GM12872 (cell line): Measurements from ENCODE around the gene RBP3.

ENCODE experiments used
- TF ChIP-seq, protein P1 (sequence below): IDR thresholded peaks from 3 replicates; pipeline ENCODE4 v1.5.1; 2011; ENCODE audit warnings: low read depth, mild to moderate bottlenecking, low read length, moderate library complexity; ENCODE audit not compliant: insufficient read depth

Gene RBP3

DNA sequence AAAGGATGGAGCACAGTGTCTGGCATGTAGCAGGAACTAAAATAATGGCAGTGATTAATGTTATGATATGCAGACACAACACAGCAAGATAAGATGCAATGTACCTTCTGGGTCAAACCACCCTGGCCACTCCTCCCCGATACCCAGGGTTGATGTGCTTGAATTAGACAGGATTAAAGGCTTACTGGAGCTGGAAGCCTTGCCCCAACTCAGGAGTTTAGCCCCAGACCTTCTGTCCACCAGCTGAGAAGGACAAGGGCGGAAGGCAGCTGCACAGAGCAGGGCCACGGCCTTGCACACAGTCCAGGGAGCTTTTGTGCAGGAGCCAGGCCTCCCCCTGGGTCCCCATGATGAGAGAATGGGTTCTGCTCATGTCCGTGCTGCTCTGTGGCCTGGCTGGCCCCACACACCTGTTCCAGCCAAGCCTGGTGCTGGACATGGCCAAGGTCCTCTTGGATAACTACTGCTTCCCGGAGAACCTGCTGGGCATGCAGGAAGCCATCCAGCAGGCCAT is at the start of gene RBP3:
Gene RBP3, plus strand, starts transcription at position 226 of the 514 bp plus-strand sequence. Its CDS starts 122 bp downstream, at position 348.
- TF ChIP-seq, protein P1, sequence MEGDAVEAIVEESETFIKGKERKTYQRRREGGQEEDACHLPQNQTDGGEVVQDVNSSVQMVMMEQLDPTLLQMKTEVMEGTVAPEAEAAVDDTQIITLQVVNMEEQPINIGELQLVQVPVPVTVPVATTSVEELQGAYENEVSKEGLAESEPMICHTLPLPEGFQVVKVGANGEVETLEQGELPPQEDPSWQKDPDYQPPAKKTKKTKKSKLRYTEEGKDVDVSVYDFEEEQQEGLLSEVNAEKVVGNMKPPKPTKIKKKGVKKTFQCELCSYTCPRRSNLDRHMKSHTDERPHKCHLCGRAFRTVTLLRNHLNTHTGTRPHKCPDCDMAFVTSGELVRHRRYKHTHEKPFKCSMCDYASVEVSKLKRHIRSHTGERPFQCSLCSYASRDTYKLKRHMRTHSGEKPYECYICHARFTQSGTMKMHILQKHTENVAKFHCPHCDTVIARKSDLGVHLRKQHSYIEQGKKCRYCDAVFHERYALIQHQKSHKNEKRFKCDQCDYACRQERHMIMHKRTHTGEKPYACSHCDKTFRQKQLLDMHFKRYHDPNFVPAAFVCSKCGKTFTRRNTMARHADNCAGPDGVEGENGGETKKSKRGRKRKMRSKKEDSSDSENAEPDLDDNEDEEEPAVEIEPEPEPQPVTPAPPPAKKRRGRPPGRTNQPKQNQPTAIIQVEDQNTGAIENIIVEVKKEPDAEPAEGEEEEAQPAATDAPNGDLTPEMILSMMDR, result no peak

DNA sequence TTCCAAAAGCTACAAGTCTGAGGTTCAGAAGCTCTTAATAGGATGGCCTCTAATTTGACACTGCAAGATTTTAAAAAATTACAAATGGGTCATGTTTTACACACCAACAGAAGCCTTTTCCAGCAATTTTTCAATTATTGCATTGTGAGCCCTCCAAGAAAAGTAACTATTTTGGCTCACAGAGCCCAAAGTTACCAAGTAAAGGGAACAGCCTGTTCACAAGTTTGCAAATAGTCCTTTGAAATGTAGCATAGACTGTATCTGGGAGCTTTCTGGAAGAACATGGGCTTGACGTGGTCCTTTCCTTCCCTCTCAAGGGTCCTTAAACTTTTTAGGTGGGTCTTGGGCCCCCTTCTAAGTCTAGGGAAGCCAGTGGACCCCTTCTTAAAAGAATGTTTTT is 49.4 kb upstream of the RBP3 start:
- TF ChIP-seq, protein P1, result no peak

DNA sequence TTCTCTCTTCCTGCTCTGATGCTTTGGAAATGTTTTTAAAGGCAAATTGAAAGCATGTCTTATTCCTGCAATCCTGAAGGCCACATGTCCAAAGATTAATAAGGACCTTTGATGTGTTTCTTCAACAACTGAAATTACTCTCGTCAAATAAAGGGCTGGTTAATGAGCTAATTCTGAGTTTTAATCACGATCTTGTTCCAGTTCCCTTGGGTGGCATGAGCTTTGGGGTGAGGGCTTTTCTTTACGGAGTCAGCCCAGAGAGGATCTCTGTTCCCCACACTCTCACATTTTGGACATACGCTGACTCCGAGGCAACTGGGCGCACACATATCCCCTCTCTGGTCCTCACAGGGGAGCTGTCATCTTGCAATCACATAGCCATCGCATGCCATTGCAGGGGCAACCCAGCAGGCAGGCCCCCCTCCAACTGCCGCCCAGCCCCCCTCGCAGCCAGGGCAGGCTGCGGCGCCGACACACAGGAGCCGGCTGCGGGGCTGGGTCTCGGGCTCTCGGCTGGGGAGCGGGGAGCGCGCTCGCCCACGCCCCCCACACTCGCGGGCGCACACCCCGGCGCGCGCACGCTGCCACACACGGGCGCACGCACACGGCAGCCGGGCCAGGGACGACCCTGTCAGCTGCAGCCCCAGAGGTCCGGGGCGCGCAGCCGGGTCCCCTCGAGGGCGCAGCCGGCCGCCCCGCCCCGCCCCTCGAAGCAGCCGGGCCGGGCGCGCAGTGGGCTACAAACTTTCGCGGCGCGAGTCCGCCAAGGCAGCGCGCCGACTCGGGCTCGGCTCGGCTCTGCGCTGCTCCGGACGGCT is 48.3 kb upstream of the RBP3 start, which contains the start of gene GDF10:
Gene GDF10, plus strand, starts transcription at position 587 of the 818 bp plus-strand sequence. CDS start 455 bp downstream, outside the sequence.
- TF ChIP-seq, protein P1, result no peak

DNA sequence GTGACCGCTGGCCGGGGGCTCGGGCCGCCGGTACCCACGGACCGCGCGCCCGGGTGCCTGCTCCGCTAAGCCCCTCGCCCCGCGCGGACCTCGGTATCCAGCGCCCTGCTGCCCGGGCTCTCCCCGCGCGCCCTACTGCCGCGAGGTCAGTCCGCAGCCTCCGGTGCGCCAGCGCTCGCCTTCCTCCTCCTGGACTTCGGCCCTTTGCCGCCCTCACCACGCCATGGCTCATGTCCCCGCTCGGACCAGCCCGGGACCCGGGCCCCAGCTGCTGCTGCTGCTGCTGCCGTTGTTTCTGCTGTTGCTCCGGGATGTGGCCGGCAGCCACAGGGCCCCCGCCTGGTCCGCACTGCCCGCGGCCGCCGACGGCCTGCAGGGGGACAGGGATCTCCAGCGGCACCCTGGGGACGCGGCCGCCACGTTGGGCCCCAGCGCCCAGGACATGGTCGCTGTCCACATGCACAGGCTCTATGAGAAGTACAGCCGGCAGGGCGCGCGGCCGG is 47.7 kb upstream of the RBP3 start:
- TF ChIP-seq, protein P1, result no peak

DNA sequence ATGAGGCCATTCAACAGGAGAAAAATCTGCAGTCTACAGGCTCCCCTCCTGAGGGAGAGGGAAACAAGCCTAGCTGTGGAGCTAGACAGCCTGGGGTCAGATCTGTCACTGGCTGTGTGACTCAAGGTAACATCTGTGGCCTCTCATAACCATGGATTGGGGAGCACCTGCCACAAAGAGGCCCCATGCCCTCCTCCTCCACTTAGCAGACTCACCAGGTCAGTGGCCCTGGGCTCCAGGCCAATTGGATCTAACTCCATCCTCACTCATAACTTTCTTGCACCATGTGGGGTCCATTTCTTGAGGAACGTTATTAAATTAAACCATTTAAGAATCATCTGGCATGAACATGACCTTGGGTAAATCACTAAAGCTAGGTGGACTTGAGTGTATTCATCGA is 46.3 kb upstream of the RBP3 start:
- TF ChIP-seq, protein P1, result no peak

DNA sequence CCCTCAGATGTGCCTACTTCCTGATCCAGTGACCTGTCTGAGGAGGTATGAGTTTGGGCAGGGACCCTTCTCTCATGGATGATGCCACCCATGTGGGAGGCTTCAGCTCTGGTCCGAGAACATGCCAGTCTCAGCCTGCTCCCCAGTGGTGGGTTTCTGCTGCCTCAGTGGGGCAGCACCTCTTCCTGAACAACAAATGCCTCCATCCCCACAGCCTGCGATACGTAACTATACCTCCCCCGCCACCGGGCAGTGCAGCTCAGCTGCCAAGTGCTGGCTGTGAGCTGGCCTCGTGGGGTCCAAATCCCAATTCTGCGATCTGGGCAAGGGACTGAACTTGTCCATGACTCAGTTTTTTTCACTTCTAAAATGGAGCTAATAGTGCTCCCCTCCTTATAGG is 45.1 kb upstream of the RBP3 start:
- TF ChIP-seq, protein P1, result no peak

DNA sequence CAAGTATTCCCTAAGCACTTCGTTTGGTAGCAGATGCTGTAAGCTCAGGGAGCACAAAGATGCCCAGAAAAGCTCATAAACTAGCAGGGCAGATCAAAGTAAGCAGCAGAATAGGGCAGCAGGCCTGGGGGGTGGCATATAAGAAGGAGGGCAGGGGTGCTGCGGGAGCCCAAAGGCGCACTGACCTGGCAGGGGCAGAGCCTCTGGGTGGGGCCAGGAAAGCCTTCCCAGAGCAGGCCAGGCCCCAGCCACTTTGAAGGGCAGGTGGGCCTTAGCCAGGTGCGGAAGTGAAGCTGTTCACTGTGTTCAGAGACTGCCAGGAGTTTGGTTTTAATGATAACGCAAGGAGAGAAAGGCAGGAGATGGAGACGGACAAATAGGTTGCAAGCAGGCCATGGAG is 44.3 kb upstream of the RBP3 start:
- TF ChIP-seq, protein P1, result no peak
